K562 (cell line): Measurements from ENCODE around the gene OVCH2. TPM values are rescaled to one million over a fixed set of nuclear protein-coding genes. Genes with fewer than 3 reads are reported as not detected.

ENCODE experiments used
- ATAC-seq: fragments of 200-7000 bp; cut with Tn5 transposase; 3 replicates; pipeline ENCODE4 v1.9.1; 2020; ENCODE audit warnings: moderate library complexity
- BruUV-seq: library from RNA; stranded (reverse); fragments of 400-500 nt; replicated peaks from 2 replicates; lab custom pipeline; 2021; lab: Mats Ljungman, UMichigan
- CTCF ChIA-PET: fragments of 300-600 bp; formaldehyde crosslinking; extraction: SDS; loops from one replicate; lab custom pipeline; 2021; ENCODE audit warnings: low intra/inter-chr PET ratio; lab: Yijun Ruan, JAX
- POLR2A ChIA-PET: fragments of 300-600, 350-650 bp; sonication (Branson Sonifier 250); formaldehyde crosslinking; extraction: SDS; loops from one replicate; lab custom pipeline; 2021; ENCODE audit warnings: antibody characterized with exemption, inconsistent platforms; lab: Yijun Ruan, JAX
- DNase-seq, 4 experiments: peaks; one replicate each; pipeline versions ENCODE4 v3.0.0 to v3.0.0-alpha.2; 2011 to 2018; ENCODE audit warnings: low spot score in 3 of 4, mixed read lengths in 3 of 4; ENCODE audit errors: extremely low read depth in 1 of 4
- FAIRE-seq: peaks from 2 replicates; lab custom pipeline; 2011; peaks lifted over from hg19 to GRCh38; lab: Jason Lieb, UNC
- H2AFZ ChIP-seq: 2 replicates; pipeline ENCODE4 v1.6.0; 2011; ENCODE audit warnings: low read depth, low read length, control low read depth, inconsistent platforms
- H3K27ac ChIP-seq: fragments of 200-600 bp; 3 replicates; pipeline ENCODE4 v1.8.0; 2011; ENCODE audit warnings: low read depth, mild to moderate bottlenecking, control low read depth, inconsistent platforms, low read length, moderate library complexity, mixed read lengths; ENCODE audit errors: extremely low read depth
- H3K27me3 ChIP-seq, 2 experiments: fragments of 300-600 bp in 1 of 2; 2 replicates in 1 of 2; 3 replicates in 1 of 2; pipeline versions ENCODE4 v1.6.0 to v1.8.0; 2011; ENCODE audit warnings: inconsistent platforms in 2 of 2, low read length in 2 of 2, mild to moderate bottlenecking in 1 of 2, mixed read lengths in 1 of 2, moderate library complexity in 1 of 2; ENCODE audit not compliant: control insufficient read depth in 2 of 2, insufficient read depth in 2 of 2
- H3K36me3 ChIP-seq: fragments of 300-600 bp; 3 replicates; pipeline ENCODE4 v1.8.0; 2011; ENCODE audit warnings: mild to moderate bottlenecking, low read length, inconsistent platforms; ENCODE audit not compliant: control insufficient read depth, insufficient read depth
- H3K4me1 ChIP-seq, 2 experiments: fragments of 200-600 bp in 1 of 2; replicated peaks in 1 of 2; 2 replicates in 1 of 2; 3 replicates in 1 of 2; pipeline versions ENCODE4 v1.5.1 to v1.8.0; 2011; ENCODE audit warnings: inconsistent platforms in 2 of 2, low read length in 2 of 2, mild to moderate bottlenecking in 1 of 2, mixed read lengths in 1 of 2, moderate library complexity in 1 of 2; ENCODE audit not compliant: control insufficient read depth in 2 of 2, insufficient read depth in 2 of 2
- H3K4me2 ChIP-seq: 2 replicates; pipeline ENCODE4 v1.6.1; 2011; ENCODE audit warnings: low read length, control low read depth, inconsistent platforms, mixed read lengths; ENCODE audit not compliant: insufficient read depth
- H3K4me3 ChIP-seq: fragments of 200-600 bp; sonication (generic), shearing (Covaris generic); 2 replicates; pipeline ENCODE4 v1.5.1; 2016; ENCODE audit warnings: control low read depth, inconsistent platforms
- H3K79me2 ChIP-seq: fragments of 200-600 bp; 3 replicates; pipeline ENCODE4 v1.8.0; 2011; ENCODE audit warnings: low read length, inconsistent platforms; ENCODE audit not compliant: control insufficient read depth, insufficient read depth
- H3K9ac ChIP-seq, 2 experiments: 2 replicates each; pipeline versions ENCODE4 v1.6.0 to v1.6.1; 2011; ENCODE audit warnings: low read depth in 2 of 2, low read length in 2 of 2, control low read depth in 1 of 2, inconsistent platforms in 1 of 2, mild to moderate bottlenecking in 1 of 2, mixed read lengths in 1 of 2; ENCODE audit not compliant: insufficient read depth in 1 of 2
- H3K9me1 ChIP-seq: one replicate; pipeline ENCODE4 v1.6.0; 2011; ENCODE audit warnings: inconsistent platforms, mild to moderate bottlenecking, low read length, moderate library complexity; ENCODE audit not compliant: control insufficient read depth, insufficient read depth
- H3K9me3 ChIP-seq: replicated peaks from 2 replicates; pipeline ENCODE4 v1.5.1; 2011; ENCODE audit warnings: low read depth, low read length, inconsistent platforms; ENCODE audit not compliant: control insufficient read depth, insufficient read depth
- H4K20me1 ChIP-seq: replicated peaks from 2 replicates; pipeline ENCODE4 v1.6.1; 2011; ENCODE audit warnings: low read length, inconsistent platforms, mixed read lengths; ENCODE audit not compliant: control insufficient read depth, insufficient read depth
- BRCA1 ChIP-seq, 2 experiments: fragments of 450-650 bp in 1 of 2; sonication (generic) in 1 of 2; formaldehyde crosslinking in 1 of 2; IDR thresholded peaks; 2 replicates each; pipeline versions ENCODE4 v1.5.0 to v1.6.1; 2017 to 2020; ENCODE audit warnings: mild to moderate bottlenecking in 1 of 2, missing genetic modification reagents in 1 of 2
- CC2D1A ChIP-seq: fragments of 450-650 bp; IDR thresholded peaks from 2 replicates; pipeline ENCODE4 v1.6.1; 2017; ENCODE audit warnings: mild to moderate bottlenecking
- EP300 ChIP-seq: IDR thresholded peaks from 2 replicates; pipeline ENCODE4 v1.6.1; 2012; ENCODE audit warnings: low read length, improper control_type of control experiment
- ETV5 ChIP-seq: sonication (generic); formaldehyde crosslinking; IDR thresholded peaks from 2 replicates; pipeline ENCODE4 v1.4.0; 2020; ENCODE audit warnings: low read depth, mild to moderate bottlenecking, missing genetic modification reagents
- HOMEZ ChIP-seq: fragments of 250-450 bp; sonication (Bioruptor Pico); IDR thresholded peaks from 2 replicates; pipeline ENCODE4 v1.4.0; 2020; ENCODE audit warnings: mild to moderate bottlenecking, moderate library complexity
- PHB ChIP-seq: fragments of 250-450 bp; sonication (Bioruptor Pico); IDR thresholded peaks from 2 replicates; pipeline ENCODE4 v1.5.0; 2021
- RNF219 ChIP-seq: fragments of 250-450 bp; sonication (Bioruptor Pico); IDR thresholded peaks from 2 replicates; pipeline ENCODE4 v1.5.0; 2022; ENCODE audit warnings: mild to moderate bottlenecking
- STAT5B ChIP-seq: fragments of 250-450 bp; sonication (Bioruptor Pico); IDR thresholded peaks from 2 replicates; pipeline ENCODE4 v1.8.0; 2021; ENCODE audit warnings: mild to moderate bottlenecking, inconsistent platforms
- TCF7 ChIP-seq: sonication (generic); IDR thresholded peaks from 2 replicates; pipeline ENCODE4 v1.6.1; 2016; ENCODE audit warnings: antibody characterized with exemption, borderline replicate concordance
- TCFL5 ChIP-seq: fragments of 250-450 bp; sonication (Bioruptor Pico); conservative IDR thresholded peaks from 2 replicates; pipeline ENCODE4 v1.6.1; 2021; ENCODE audit warnings: mild to moderate bottlenecking, moderate library complexity, matching md5 sums
- ZNF140 ChIP-seq: fragments of 250-450 bp; sonication (Bioruptor Pico); IDR thresholded peaks from 2 replicates; pipeline ENCODE4 v1.8.0; 2021; ENCODE audit warnings: moderate library complexity, mild to moderate bottlenecking, inconsistent platforms
- ZNF143 ChIP-seq: sonication (generic); formaldehyde crosslinking; IDR thresholded peaks from 2 replicates; pipeline ENCODE4 v1.9.0; 2022; ENCODE audit warnings: mild to moderate bottlenecking, missing genetic modification reagents
- ZNF592 ChIP-seq: fragments of 450-650 bp; IDR thresholded peaks from 2 replicates; pipeline ENCODE4 v1.6.1; 2017; ENCODE audit warnings: antibody characterized with exemption, mild to moderate bottlenecking
- WGBS: fragments of 100-300 bp; shearing (Covaris generic); methylation state at CpG from one replicate; pipeline ENCODE4 v1.1.6; 2016; ENCODE audit warnings: low coverage, mixed read lengths; ENCODE audit not compliant: insufficient coverage; ENCODE audit errors: missing lambda C conversion rate; 5-methylcytosine and 5-hydroxymethylcytosine counted together
- in situ Hi-C: fragments of 300-500 bp; cut with MboI; formaldehyde crosslinking; loops from 4 replicates; pipeline ENCODE4 v1.15.0; 2018; ENCODE audit warnings: inconsistent platforms, mixed read lengths
- intact Hi-C: fragments of 100-400 bp; cut with micrococcal nuclease; formaldehyde crosslinking; loops from 2 replicates; pipeline ENCODE4 v1.14.2; 2022
- polyA plus RNA-seq, 8 experiments: library from polyadenylated mRNA; depleted of rRNA in 4 of 8; stranded (reverse) in 5 of 8; unstranded in 3 of 8; fragments of >200 nt; fragmentation: Nextera tagmentation in 2 of 8; fragmentation: Illumina TruSeq in 1 of 8; extraction: Ambion mirVana in 2 of 8; extraction: Trizol in 1 of 8; gene quantifications; 2 replicates each; pipeline versions ENCODE4 v1.2.1 to v1.2.3, GENCODE V29; 2011 to 2014; ENCODE audit warnings: inconsistent platforms in 1 of 8, missing spikeins in 1 of 8
- total RNA-seq, 7 experiments: library from RNA; depleted of rRNA in 6 of 7; stranded (reverse); fragments of >200 nt in 6 of 7; fragmentation: Illumina TruSeq in 2 of 7; extraction: Trizol in 2 of 7; gene quantifications; 2 replicates each; pipeline versions ENCODE4 v1.2.1 to v1.2.3, GENCODE V29; 2011 to 2021; ENCODE audit warnings: low replicate concordance in 1 of 7

Gene OVCH2
- total and polyA plus RNA-seq, 9 of the 15 experiments (the other 6 are each of a cell fraction or from before 2014, with no cell fraction given), result not detected

GRCh38 chr11:7703740-7704139, 2.5 kb downstream of the OVCH2 start (continued):
- TF ChIP-seq ZNF592 (no peak), TCFL5 (CRISPR knock-in tag) (no peak), ETV5 (CRISPR knock-in tag) (no peak), CC2D1A (no peak)

- no peaks in the 10 kb centered on the region for H3K9me3 ChIP-seq
- no peaks in the 10 kb centered on the region for H3K79me2 ChIP-seq
- H3K4me1 ChIP-seq, result no peaks in the 10 kb centered on the region
- in situ Hi-C loops (no loop called here), intact Hi-C loops (loop anchor here (10.0 kb wide), 1 partner anchor 602 kb away; no protein-coding TSS in a partner anchor)
- H3K27me3 ChIP-seq, result no peaks in the 10 kb centered on the region; a peak in 2 of 5 replicates
- 0% methylated on average over 2 of the region's 5 CpGs for WGBS
- no peaks in the 10 kb centered on the region for H3K36me3 ChIP-seq
- H3K4me2 ChIP-seq, result no peak overlapping the region
- ChIA-PET CTCF (no interaction called here), POLR2A (no interaction called here)
- ATAC-seq (no peak), FAIRE-seq (no peak), DNase-seq (no peak)
- H3K9me1 ChIP-seq, result no peaks in the 10 kb centered on the region
- no peak overlapping the region for H3K4me3 ChIP-seq
- H4K20me1 ChIP-seq, result peaks cover 7% of the 10 kb centered on the region; the same call in 1 of the 2 replicates
- H2AFZ ChIP-seq, result no peak overlapping the region
- H3K27ac ChIP-seq, result no peak overlapping the region
- BruUV-seq, result no TSS peak
- H3K9ac ChIP-seq, result no peak overlapping the region
- TF ChIP-seq TCF7 (no peak), EP300 (no peak), BRCA1 (IDR thresholded peaks at IDR 0.05) (no peak), BRCA1 (CRISPR knock-in tag; IDR thresholded peaks at IDR 0.05) (no peak), PHB (no peak), RNF219 (CRISPR knock-in tag) (no peak), ZNF140 (CRISPR knock-in tag) (no peak), STAT5B (no peak), ZNF143 (CRISPR knock-in tag) (no peak), HOMEZ (no peak)
Measured at GRCh38 chr11:7696424-7696823, 9.9 kb downstream of the OVCH2 start.
